Measurements from ENCODE around the gene RAB11FIP2.
"Not testable (repeated sequence)": the region's sequence is repeated elsewhere in the genome, so short reads cannot be mapped to it uniquely, and the experiment has no call there.

Gene RAB11FIP2

GRCh38 chr10:118046395-118047156 lies at the start of gene RAB11FIP2:
TSS of gene RAB11FIP2 (minus strand) at chr10:118046941. CDS start at chr10:118046163, 778 bp downstream.
- DNase-seq, result peak; percentile 75

DNA sequence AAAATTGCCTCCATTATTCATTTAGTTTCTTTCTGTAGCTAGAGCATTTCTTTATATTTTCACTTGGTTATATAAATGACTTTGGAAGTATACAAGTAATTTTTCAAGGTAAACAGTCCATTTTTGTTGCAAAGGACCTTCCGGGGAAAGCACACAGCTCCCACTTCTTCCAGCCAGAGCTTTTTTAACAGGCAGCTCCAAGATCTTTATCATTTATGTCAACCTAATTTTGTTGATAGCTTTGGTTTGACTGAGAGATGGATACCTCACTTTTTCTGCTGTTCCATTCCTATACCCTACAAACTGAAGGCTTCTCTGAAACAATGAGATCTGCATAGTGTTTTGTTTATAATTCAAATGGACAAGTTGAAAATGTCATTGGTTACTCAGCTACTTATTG lies 49.3 kb upstream of the RAB11FIP2 start:
- no peak for DNase-seq

DNA sequence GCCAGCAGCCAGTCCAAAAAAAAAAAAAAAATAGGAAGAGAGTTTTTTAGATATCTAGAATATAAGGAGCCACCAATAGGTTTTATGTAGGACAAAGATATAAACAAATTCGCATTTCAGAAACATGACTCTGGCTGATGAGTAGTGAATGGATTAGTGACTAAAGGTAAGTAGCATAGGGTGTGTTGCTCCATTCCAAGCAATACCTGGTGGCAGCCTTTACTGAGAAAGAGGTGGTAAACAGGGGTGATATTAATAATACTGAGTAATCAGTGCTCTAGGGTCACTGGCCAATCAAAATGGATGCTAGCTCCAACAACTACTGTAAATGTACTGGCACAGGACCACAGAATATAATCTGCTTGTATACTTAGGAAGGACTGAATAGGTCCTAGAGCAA lies 45.5 kb upstream of the RAB11FIP2 start:
- DNase-seq, result no peak

DNA sequence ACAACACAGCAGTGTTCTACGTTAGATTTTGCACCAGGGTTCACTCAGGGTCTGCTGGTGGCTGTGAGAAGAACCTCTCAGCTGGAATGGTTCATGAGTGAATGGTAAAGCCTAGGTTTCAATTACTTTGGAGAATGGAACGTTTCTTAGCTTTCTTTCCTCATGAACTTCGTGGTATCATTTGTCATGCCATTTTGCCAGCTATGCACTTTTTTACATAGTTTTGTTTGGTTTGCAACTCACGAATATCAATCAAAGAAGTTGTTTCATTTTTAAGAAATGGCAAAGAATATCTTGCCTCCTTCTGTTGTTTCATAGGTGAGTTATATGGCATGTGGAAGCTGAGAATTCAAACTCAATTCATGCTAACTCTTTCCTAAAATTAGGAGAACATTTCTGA lies 34.1 kb upstream of the RAB11FIP2 start:
- DNase-seq, result no peak

- no peak for DNase-seq
Measured at GRCh38 chr10:118076705-118077104, 30.0 kb upstream of the RAB11FIP2 start.

DNA sequence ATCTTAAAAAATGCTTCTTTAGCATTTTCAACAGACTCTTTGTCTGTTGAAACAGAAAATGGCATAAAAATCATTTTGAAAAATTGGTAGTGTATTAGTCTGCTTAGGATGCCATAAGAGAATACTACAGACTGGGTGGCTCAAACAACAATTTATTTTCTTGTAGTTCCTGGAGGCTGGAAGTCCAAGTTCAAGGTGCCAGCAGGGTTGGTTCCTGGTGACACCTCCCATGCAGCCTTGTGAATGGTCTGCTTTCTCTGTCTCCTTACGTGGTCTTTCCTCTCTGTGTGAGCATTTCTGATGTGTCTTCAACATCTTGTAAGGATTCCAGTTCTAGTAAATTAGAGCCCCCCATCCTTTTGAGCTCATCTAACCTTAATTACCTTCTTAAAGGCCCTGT lies 26.1 kb upstream of the RAB11FIP2 start:
- no peak for DNase-seq

GRCh38 chr10:118067389-118067788 lies 20.6 kb upstream of the RAB11FIP2 start:
- DNase-seq, result not testable (repeated sequence)

DNA sequence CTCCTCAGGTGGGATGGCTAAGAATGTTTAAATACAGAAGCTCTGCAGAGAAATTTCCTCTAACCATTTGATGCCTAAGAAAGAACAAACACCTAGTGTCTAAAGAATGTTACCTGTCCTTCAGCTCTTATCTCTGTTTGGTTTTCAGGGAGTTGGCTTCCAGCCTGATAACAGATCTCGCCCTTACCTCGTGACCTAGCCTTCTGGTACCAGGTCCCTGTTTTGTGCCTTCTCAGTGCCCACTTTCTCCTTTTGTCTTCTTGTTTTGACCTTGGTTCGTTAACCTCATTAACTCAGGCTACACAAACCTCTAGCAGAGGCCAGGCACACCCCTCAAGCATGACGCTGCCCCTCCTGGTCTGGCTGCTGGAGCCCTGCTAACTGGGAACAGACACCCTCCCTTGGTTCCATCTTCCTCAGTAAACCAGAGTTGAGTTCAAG lies 16.1 kb upstream of the RAB11FIP2 start:
- DNase-seq, result no peak

GRCh38 chr10:118058371-118058770 lies 11.6 kb upstream of the RAB11FIP2 start:
- no peak for DNase-seq

GRCh38 chr10:118057361-118057760 lies 10.6 kb upstream of the RAB11FIP2 start:
- no peak for DNase-seq

GRCh38 chr10:118054383-118054782 lies 7.6 kb upstream of the RAB11FIP2 start:
- DNase-seq, result no peak

DNA sequence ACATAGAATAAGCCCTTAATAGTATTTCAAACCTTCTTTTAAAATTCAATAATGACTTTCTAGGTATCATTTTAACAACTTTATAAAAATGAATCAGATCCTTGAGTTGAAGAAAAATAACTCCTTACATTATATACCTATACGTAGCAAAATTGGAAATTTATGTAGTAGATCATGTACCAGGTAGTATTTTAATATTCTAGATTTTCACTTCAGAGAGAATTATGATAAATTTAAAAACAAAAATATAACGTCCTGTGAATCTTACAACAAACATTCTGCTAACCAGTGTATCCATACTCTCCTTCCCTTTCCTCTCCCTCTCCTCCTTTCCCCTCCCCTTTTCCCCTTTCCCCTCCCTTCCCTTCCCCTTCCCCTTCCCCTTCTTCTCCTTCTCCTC lies 6.1 kb upstream of the RAB11FIP2 start:
- DNase-seq, result no peak

GRCh38 chr10:118047880-118048279 lies 1.1 kb upstream of the RAB11FIP2 start:
- no peak for DNase-seq

DNA sequence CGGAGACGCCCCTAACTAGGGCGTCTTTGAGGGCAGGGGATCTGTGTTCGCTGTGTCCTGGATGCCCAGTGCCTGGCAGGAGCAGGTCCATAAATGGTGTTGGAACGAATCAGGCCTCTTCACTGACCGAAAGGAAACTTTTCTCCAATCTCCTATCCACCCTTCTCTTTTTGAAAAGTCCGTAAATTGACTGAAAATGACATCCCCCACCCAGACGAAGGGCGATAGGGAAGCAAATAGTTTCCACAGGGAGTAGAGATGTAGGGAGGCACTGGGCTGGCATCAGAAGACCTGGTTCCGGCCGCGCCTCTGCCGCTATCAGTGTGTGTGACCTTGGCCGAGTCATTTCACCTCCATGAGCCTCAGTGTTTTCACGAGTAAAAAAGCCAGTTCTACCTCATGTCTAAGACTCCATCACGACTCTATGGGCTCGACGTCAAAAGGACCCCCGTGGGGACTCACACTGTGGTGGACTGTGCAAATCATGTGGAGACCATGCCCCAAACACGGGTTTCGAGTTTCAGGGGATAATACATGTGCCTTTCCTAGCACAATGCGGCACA lies 497 bp upstream of the RAB11FIP2 start:
- DNase-seq, result no peak

DNA sequence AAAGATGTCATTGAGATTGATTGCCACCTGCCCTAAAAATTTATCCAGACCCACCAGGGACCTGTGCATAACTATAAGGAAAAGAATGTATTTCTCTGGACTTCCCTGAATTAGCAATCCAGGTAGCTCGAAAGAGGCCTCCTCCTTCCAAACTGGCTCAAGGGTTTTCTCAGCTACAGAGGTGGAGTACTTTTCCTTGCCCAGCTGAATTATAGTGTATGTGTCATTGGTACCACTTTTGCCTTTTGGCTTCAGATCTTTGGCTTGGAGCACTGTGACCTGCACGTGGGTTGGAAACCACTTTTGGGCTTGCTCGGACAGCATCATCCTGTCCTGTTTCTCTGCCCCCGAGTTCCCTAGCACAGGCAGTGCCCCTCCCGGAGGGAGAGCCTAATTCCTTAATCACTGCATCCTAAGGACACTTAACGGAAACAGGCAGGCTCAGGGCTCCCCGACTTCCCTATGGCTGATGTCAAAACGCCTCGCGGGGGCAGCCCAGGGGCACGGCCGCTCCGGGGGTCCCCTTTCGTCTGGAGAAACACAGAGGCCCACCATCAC lies 825 bp downstream of the RAB11FIP2 start:
- no peak for DNase-seq

- DNase-seq, result no peak
Measured at GRCh38 chr10:118045158-118045836, 1.4 kb downstream of the RAB11FIP2 start.

GRCh38 chr10:118042827-118043242 lies 3.9 kb downstream of the RAB11FIP2 start:
- DNase-seq, result peak; percentile 7

GRCh38 chr10:118042336-118042735 lies 4.4 kb downstream of the RAB11FIP2 start:
- DNase-seq, result no peak

DNA sequence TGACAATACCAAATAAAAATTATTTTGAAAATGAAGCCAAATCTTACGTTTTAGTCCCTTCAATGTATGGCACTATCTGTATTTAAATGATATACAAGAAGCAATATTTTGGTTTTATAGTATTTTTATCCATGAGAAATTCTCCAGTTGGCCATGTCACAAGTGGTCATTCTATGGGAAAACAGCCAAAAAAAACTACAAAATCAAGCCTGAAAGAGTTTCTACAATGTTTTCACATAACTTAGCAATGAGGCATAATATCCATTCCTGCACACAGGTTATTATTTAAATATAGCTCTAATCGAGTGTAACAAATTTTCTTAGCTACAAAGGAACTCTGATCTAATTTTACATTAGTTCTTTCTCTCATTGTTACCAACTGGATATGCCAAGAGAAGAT lies 5.4 kb downstream of the RAB11FIP2 start:
- DNase-seq, result no peak

DNA sequence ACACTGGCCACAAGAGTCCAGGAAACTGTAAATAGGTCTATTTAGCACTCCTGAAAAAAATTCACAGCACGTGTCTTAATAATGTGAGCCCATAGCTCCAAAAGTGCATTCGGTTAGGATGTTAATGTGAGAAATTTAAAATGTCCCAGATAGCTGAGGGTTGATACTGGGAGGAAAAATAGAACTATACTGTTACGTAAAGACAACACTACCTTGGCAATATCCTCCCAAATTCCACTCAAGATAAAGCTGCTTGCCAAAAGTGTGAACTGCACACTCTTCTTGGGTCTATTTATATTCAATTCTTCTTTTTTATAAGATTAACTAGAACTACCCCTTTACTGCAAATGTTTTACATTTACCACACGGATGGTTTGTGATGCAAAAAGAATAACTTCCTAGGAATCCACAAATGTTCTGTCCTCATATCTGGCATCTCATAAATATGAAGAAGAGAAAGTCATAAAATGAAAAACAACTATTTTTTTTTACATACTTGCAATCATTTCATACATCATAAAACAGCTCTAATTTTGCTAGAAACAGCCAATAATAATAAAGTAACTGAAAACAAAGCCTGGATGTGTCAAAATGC lies 10.4 kb downstream of the RAB11FIP2 start:
- DNase-seq, result no peak

- DNase-seq, result no peak
Measured at GRCh38 chr10:118035354-118036005, 11.3 kb downstream of the RAB11FIP2 start.

GRCh38 chr10:118034791-118035261 lies 11.9 kb downstream of the RAB11FIP2 start:
- DNase-seq, result no peak

DNA sequence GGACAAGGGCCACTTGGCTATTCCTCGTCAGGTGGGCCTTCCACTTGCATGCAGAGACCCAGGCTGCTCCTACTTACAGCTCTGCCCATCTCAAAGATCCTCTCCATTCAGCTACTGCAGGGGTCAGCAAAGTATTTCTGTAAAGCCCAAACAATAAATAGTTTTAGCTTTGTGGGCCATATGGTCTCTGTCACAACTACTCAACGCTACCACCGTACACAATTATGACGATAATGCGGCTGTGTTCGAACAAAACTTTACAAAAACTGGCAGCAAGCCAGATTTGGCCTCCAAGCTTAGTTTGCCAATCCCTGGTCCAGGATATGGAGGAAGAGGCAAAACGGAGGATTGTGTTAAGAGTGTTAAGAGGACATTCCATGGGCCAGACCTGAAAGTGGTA lies 12.8 kb downstream of the RAB11FIP2 start:
- no peak for DNase-seq

Data from NCI-H446 treated with DMSO at 0.1 percent for 48 hours (cell line).